NCI-H1417 treated with DMSO at 0.1 percent for 48 hours (cell line): ENCODE measurements around the gene FOXP4.

Experiments
- DNase-seq: peaks from one replicate; lab custom pipeline; 2025; lab: John Stamatoyannopoulos, UW

Gene FOXP4

GRCh38 chr6:41585605-41586004, 39.4 kb downstream of the FOXP4 start:
- no peak for DNase-seq

- DNase-seq, result peak; percentile 38
Observed at GRCh38 chr6:41586252-41587007, 40.2 kb downstream of the FOXP4 start.

GRCh38 chr6:41587131-41587879, 41.1 kb downstream of the FOXP4 start:
- DNase-seq, result no peak

DNA sequence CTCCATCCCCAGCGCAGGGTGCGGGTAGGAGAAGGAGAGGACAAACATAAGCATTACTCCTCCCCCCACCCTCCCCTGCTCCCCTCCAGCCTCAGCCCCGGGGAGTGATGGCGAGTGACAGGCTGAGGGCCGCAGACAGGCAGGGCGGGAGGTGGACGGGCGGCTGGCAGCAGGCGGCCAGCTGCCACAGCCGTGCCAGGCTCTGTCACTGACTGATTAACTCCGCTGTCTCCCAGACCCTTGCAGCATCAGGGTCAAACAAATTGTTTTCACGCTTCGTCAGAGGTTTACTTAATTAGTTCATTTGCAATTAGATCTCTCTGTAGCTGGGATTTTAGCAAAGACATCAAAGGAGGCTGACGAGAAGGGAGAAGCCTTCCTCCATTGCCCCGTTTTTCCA, 41.9 kb downstream of the FOXP4 start:
- DNase-seq, result no peak

DNA sequence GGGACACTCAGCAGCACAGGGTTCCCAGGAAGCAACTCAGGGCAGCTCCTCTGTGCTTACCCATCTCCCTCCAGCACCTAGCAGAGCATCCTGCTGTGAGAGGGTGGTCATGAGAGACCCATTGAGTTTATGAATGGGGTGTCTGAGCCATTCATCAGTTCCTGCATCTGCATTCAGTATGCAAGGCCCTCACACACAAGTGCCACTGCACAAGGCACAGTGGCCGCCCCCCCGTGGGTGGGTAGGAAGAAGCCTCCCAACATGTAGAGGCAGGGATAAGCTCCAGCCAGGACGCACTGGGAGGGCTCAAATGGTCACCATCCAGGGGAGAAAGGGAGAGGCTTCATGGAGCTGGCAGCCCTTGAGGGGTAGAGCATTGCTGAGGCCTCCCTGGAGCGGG, 43.0 kb downstream of the FOXP4 start:
- no peak for DNase-seq

DNA sequence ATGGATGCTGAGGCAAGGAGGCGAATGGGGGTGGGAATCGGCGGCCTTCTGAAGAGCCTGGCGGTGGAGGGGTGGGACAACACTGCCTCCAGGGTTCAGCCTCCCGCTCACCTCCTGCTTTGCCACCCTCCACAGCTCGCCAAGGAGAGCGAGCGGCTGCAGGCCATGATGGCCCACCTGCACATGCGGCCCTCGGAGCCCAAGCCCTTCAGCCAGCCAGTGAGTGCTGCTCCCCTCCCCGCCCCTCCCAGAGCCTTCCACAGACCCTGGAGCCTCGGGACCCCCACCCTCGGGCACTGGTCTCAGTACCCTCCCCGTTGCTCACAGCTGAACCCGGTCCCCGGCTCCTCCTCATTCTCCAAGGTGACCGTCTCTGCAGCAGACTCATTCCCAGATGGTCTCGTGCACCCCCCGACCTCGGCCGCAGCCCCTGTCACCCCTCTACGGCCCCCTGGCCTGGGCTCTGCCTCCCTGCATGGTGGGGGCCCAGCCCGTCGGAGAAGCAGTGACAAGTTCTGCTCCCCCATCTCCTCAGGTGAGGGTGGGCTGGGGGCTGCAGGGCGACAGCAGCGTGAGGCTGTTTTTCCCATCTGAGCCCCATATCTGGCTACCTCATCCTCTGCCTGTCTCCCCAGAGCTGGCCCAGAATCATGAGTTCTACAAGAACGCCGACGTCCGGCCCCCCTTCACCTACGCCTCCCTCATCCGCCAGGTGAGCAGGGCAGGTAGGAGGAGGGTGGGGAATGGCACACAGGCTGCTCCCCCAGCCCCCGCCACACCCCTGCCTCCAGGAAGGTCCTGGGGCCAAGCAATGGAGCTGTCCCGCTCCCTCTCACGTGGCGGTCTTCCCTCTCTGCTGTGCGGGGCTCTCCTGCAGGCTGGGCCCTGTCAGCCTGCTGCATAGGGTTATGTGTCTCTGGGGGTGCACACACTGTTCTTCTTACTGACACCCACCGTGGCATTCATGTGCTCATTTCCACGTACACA, 43.7 kb downstream of the FOXP4 start:
- no peak for DNase-seq

DNA sequence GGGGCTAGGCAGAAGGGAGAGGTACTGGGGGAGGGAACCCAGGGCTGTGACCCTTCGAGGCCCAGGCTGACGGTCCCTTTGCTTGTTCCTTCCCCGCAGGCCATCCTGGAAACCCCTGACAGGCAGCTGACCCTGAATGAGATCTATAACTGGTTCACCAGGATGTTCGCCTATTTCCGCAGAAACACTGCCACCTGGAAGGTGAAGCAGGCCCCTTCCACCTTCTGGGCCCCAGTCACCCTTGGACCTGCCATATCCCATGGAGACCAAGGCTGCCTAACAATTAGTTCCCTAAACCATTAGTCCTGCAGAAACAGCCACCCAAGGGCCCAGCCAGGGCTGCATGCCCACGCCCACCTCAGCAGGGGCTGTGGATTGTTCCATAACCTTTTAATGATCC, 44.9 kb downstream of the FOXP4 start:
- DNase-seq, result no peak

DNA sequence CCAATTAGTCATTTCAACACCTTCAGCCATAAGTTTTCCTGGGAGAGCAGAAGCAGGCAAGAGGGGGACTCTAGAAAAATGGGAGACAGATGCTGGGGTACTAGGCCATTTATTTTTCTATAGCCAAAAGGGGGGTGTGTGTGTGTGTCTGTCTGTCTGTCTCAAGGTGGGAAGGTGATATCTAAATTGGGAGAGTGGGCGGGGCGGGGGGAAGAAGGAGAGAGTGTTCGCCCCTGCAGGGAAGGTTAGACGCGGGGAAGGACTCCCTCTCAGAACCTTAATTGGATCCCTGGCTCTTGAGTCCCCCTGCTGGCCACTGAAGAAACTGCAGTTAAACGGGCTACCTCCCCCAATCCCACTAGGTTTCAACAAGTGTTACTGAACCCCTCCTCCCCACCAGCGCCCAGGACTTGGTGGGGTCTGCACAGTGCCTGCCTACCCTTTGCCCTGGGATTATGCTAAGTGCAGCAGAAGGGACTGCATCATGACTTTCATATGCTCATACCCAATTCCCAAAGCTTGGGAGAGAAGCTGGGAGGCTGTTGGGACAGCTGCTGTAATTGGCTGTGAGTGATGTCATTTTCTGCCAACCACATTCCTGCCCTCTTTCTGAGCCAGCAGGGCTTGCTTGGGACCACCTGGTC, 45.8 kb downstream of the FOXP4 start:
- peak; percentile 25 for DNase-seq

- DNase-seq, result no peak
Observed at GRCh38 chr6:41593406-41593805, 47.2 kb downstream of the FOXP4 start.

DNA sequence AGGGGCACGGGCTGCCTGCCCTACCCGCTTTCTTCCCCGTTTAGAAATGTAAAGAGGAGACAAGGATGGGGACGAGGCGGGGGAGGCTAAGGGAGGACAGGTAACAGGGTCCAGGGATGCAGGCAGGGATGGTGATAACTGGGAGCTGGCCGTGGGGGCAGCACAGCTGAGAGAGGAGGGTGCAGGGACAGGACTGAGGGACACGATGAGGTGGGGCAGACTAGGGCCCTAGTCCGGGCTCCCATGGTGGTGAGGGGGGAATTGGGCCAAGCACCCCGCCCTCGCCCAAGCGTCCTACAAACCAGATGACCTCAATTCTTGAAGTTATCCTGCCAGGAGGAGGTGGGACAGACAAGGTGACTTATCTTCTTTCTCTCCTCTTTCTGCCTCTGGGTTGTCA, 47.7 kb downstream of the FOXP4 start:
- DNase-seq, result no peak

DNA sequence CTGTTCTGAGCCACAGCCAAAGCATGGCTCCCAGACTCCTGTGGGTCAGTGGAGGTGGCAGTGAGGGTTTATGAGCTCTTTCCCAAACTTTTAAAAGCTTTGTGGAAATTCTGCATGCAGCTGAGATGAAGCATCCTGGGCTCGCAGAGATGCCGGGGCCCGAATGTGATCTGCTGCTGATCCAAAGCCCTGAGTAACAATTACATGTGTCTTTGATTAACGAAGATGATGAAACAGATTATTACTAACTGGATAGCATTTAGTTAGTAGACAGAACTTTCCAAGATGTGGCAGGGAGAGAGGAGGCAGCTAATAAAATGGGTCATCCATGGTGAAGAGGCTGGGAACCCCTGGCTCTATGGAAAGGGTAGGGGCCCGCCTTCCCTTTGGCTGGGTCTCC, 48.1 kb downstream of the FOXP4 start:
- no peak for DNase-seq

GRCh38 chr6:41594766-41595165, 48.6 kb downstream of the FOXP4 start:
- DNase-seq, result no peak

DNA sequence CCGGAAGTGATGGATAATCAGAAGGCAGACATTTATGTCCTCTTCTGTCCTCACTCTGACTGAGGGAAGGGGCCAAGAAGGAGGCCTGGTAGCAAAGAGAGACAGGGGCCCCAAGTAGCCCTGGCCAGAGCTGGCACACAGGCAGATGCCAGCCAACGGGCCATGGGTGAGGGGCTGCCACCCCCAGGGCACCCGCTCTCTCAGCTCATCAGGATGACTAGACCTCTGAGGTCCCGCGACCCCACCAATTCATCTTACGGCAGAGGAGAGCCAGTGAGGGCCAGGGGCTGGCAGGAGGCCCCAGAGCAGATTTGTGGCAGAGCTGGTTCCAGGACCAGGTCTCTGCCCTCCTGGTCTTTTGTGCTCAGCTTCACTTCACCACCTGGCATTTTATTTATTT, 49.0 kb downstream of the FOXP4 start:
- no peak for DNase-seq

- DNase-seq, result no peak
Observed at GRCh38 chr6:41596096-41596685, 50.0 kb downstream of the FOXP4 start.

DNA sequence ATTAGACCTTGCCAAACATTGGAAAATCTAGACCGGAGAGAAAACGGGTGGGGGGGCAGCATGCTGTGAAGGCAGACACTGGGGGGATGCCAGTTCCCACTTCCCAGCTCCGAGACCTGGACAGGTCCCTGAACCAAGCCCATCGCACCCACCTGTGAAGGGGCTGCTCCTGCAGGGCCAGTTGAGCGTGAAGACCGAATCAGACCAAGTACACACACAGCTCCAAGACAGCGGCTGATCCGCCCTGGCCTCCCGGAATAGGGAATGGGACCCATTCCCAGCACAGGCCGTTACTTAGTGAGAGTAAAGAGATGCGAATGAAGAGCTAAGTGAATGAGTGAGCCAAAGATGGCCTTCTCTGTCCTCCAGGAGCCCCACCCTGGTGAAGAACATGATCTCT, 50.6 kb downstream of the FOXP4 start:
- DNase-seq, result no peak

DNA sequence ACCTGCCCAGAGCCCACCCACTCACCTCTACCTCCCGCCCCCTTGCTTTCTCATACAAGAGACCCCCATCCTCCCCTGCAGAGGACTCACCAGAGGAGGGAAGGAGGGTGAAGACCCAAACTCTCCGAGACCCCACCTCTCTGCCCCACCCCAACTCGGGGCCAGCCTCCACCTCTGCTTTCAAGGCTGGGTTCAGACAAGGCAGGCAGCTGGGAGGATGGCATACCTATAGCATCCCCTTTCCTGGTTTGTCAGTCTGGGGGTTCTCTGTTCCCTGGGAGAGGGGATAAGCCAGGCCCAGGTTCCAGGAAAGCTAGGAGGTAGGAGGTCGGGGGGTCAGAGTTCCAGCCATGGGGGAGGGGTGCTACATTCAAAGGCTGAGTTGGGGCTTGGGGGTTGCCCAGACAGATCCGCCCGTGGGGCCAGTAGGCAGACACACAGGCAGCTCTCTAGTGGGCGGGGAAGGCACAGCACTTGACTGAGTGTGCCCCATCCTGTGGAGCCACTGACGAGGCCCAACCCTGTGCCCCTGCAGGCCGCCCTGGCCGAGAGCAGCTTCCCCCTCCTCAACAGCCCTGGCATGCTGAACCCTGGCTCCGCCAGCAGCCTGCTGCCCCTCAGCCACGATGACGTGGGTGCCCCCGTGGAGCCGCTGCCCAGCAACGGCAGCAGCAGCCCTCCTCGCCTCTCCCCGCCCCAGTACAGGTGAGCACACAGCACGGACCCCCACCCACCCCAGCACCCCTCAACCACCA, 51.2 kb downstream of the FOXP4 start:
- no peak for DNase-seq

DNA sequence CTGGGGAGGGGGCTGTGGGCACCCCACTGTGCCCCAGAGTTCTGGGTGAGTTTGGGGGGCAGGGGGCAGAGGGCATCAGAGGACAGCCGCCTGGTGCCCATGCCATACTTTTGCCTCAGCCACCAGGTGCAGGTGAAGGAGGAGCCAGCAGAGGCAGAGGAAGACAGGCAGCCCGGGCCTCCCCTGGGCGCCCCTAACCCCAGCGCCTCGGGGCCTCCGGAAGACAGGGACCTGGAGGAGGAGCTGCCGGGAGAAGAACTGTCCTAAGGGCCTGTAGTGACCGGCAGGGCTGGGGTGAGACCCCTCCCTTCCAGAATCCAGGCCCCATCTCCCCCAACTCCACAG, 52.5 kb downstream of the FOXP4 start:
- DNase-seq, result no peak

- DNase-seq, result no peak
Observed at GRCh38 chr6:41599015-41599851, 53.1 kb downstream of the FOXP4 start.

DNA sequence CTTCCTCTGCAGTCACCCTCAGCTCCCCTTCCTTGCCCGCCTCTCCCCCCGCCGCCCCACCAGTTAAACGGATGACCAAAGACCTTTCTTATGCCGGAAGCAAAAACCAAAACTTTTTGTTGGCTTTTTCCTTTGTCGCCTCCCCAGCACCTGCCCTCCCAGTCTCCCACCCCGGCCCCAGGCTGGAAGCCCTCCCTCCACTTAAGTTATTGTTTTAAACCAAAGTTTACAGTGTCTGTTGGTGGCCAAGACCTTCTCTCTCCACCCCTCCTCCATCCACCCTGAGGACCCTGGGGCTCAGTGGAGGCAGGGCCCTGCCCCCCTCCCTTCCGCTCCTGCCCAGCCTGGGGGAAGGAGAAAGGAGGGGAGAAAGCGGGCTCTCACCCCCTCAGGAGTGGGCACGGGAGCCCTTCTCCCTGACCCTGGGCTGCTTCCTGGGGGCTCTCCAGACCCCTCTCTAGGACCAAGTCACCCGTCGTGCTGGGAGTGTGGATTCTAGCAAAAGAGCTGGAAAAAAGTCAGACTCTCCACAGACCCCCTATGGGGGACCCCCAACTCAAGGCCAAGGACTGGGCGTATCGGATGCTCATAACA, 53.8 kb downstream of the FOXP4 start:
- no peak for DNase-seq
